22Rv1 (cell line): ENCODE data around the gene TNFRSF1B.
"Not testable (repeated sequence)": the region's sequence is repeated elsewhere in the genome, so short reads cannot be mapped to it uniquely, and the experiment has no call there.

Source experiments
- ZFX ChIP-seq: fragments of 450-650 bp; IDR thresholded peaks from 2 replicates; pipeline ENCODE4 v1.6.1; 2017; ENCODE audit warnings: antibody characterized with exemption, borderline replicate concordance
- TF ChIP-seq, protein P1 (sequence below): fragments of 450-650 bp; IDR thresholded peaks from 2 replicates; pipeline ENCODE4 v1.5.1; 2017; ENCODE audit warnings: mild to moderate bottlenecking

DNA sequence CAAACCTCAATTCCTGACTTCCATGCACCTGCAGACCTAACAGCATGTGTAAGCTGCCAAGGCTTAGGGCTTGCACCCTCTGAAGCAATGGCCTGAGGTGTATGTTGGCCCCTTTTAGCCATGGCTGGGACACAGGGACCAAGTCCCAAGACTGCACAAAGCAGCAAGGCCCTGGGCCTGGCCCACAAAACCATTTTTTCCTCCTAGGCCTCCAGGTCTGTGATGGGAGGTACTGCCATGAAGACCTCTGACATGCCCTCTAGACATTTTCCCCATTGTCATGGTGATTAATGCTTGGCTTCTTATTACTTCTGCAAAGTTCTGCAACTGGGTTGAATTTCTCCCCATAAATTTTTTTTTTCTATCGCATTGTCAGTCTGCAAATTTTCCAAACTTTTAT lies 55.9 kb downstream of the TNFRSF1B start:
- TF ChIP-seq, protein P1, sequence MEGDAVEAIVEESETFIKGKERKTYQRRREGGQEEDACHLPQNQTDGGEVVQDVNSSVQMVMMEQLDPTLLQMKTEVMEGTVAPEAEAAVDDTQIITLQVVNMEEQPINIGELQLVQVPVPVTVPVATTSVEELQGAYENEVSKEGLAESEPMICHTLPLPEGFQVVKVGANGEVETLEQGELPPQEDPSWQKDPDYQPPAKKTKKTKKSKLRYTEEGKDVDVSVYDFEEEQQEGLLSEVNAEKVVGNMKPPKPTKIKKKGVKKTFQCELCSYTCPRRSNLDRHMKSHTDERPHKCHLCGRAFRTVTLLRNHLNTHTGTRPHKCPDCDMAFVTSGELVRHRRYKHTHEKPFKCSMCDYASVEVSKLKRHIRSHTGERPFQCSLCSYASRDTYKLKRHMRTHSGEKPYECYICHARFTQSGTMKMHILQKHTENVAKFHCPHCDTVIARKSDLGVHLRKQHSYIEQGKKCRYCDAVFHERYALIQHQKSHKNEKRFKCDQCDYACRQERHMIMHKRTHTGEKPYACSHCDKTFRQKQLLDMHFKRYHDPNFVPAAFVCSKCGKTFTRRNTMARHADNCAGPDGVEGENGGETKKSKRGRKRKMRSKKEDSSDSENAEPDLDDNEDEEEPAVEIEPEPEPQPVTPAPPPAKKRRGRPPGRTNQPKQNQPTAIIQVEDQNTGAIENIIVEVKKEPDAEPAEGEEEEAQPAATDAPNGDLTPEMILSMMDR, result not testable (repeated sequence)
- TF ChIP-seq ZFX, result not testable (repeated sequence)
